Cardiac septum (tissue), 1 donor: Measurements from ENCODE around the gene KRIT1. TPM values are rescaled to one million over a fixed set of nuclear protein-coding genes. Genes with fewer than 3 reads are reported as not detected.
"Not testable (repeated sequence)": the region's sequence is repeated elsewhere in the genome, so short reads cannot be mapped to it uniquely, and the experiment has no call there.

ENCODE experiments used
- DNase-seq: peaks from one replicate; pipeline ENCODE4 v3.0.0-alpha.2; 2020; ENCODE audit warnings: low spot score
- intact Hi-C: fragments of 100-400 bp; cut with DNase I; formaldehyde crosslinking; loops from one replicate; pipeline ENCODE4 v1.14.0; 2022
- microRNA-seq: library from miRNA; unstranded; fragments of <30 nt; microRNA quantifications from one replicate; pipeline ENCODE4 v1.2.0, GENCODE V29; 2020
- total RNA-seq: library from RNA; stranded (reverse); fragmentation: NEBNext Ultra II Directional; extraction: Animal tissue kit (Norgen Biotek cat#: 25700); gene quantifications from one replicate; pipeline ENCODE4 v1.2.1, GENCODE V29; 2021
- donor health status: DM: no; HTN: no; CAD: no.

Gene KRIT1
- total RNA-seq, 1 donor from 2014 or later, result 29.3 TPM

DNA sequence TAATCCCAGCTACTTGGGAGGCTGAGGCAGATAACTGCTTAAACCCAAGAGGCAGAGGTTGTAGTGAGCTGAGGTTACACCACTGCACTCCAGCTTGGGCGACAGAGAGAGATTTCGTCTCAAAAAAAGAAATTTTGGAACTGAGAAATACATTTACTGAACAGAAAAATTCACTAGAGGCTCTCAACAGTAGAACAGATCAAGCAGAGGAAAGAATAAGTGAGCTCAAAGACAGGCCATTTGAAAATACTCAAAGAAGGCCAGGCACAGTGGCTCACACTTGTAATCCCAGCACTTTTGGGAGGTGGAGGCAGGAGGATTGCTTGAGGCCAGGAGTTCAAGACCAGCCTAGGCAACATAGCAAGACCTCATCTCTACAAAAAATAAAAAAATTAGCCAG, 76.2 kb downstream of the KRIT1 start:
- intact Hi-C loops, DNase-seq: not testable (repeated sequence)

DNA sequence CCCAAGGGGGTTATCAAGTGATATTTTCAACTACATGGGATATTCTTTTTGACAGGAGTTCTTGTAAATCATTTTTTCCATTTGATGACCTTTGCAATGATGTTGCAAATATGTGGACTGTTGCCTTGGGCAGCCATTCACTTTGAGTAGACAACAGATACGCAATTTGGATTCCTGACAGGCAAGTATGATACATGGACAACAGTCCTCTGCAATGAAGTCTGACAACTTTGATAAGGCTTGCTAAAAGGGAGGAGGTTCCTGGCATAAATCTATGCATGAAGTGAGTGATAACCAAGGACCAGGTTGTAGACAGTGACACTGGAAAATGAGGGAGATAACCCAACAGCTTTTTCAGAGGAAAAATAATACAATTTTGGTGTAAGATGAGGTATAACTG, 84.4 kb downstream of the KRIT1 start:
- intact Hi-C loops, result no loop called here
- no peak for DNase-seq

DNA sequence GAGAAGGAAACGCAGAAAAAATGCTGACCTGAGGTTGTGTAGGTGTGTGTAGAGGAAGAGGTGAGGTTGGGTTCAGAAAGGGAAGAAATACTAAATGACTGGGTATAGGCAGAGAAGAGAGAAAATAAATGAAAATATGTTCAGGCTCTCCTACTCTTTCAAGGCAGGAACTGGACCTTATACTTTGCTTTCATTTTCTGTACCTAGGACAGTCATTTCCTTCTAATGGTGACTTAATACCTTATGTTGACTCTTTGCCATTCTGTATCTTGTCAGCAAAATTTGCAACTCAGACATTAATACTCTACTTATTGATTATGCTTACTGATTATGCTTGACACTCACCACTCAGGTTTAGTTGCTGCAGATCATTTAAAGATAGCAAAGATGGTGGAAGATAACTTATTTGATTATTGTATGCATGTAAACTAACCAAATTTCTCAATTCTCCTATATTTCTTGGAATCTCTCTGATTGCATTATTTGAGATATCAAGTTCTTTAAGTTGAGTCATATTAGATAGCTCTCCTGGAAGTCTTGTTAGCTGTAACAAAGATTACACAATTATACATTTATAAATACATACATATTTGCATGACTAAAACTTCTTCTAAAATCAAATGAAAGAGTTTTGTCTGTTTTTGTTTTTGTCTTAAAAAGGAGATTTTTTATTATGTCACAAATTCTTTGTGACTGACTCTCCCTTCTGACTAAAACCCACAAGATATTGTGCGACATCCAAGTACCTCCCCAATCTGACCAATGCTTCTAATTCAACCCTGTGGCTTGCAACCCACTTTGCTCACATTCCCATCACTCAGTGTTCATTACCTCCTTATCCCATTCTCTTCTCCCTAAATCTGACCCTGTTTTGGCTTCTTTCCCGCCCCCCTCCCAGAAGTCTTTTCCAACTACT, 86.8 kb downstream of the KRIT1 start:
- intact Hi-C loops, result no loop called here
- no peak for DNase-seq

DNA sequence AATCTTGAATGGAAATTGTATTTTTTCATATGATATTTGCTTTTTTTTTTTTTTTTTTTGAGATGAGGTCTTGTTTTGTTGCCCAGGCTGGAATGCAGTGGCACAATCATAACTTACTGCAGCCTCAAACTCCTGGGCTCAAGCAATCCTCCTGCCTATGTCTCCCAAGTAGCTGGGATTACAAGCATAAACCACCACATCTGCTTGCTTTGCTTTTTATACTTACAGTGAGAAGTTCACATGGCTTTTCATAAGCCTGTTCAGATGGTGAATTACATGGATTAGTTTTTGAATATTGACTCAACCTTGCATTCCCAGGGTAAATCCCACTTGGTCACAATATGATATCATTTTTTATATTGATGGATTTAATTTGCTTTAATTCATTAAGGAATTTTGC, 88.7 kb downstream of the KRIT1 start:
- DNase-seq, result no peak
- intact Hi-C loops, result no loop called here

DNA sequence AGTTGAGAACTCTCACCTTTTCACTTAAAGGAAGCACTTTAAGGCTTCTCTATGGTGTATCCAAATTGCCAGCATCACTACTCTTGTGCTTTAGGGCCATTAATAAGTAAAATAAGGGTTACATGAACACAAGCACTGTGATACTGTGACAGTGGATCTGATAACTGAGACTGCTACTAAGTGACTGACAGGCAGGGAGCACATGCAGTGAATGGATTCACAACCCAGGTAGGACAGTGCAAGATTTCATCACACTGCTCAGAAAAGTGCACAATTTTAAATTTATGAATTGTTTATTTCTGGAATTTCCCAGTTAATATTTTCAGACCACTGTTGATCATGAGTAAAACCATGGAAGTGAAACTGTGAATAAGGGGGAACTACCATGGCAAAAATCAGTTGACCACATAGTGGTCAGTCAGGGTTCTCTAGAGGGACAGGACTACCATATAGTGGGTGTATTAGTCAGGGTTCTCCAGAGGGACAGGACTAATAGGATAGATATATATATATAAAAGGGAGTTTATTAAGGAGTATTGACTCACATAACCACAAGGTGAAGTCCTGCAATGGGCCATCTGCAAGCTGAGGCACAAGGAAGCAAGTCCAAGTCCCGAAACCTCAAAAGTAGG, 90.5 kb downstream of the KRIT1 start:
- no peak for DNase-seq
- intact Hi-C loops, result no loop called here

DNA sequence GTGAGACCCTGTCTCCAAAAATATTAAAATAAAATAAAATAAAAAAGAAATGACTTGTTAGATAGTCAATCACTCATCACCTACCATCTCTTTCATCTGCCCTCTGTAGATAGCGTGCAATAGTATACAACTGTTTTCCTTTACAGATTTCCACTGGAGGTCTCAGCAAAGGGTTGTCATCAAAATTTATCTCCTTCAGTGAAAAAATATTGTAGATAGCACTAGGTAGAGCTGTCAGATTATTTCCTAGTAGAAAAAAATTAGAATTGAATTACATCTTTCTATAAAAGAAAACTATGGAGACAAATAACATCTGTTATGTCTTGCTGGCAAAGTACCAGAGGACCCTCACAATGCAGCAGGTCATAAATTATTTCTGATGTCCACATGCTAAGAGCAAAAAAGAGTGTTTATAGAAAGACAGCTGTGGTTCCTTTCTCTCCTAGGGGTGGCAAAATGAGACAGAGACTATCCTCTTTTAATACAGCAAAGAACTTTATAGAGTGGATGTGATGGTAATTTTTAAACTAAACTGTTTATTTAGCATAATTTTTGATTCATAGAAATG, 95.2 kb downstream of the KRIT1 start:
- intact Hi-C loops, result no loop called here
- no peak for DNase-seq

DNA sequence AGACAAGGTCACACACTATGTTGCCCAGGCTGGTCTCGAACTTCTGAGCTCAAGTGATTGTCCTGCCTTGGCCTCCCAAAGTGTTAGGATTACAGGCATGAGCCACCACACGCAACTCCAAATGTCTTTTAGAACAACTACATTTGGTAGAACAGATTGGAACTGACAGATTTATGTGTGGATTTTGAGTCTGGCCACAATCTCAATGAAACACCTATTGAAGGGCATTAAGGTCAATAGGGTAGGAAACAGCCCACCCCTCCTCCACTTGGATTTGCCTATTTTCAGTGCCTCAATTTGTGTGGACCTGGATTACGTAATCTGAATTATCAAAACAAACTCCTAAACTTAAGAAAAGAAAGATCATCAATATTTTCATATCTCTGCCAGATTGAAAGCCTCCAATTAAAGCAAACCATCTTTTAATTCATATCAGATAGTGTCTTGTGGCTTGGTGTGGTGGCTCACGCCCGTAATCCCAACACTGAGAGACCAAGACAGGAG, 95.9 kb downstream of the KRIT1 start:
- intact Hi-C loops, result no loop called here
- DNase-seq, result no peak

Small RNA genes within 50 kb of the gene (microRNA-seq; reads per million reads assigned to microRNA genes)
- gene MIR1285-1, result not detected

Other genes starting within 250 kb of the KRIT1 start
- gene CYP51A1, start 111.4 kb downstream of the KRIT1 start, total RNA-seq, result 32.6 TPM
- 0.43 TPM for gene LRRD1, start 66.8 kb downstream of the KRIT1 start, total RNA-seq
- gene ANKIB1, start 60 bp upstream of the KRIT1 start, total RNA-seq, result 59.4 TPM
- 16.7 TPM for gene GATAD1, start 201.6 kb upstream of the KRIT1 start, total RNA-seq
- gene ERVW-1, start 232.0 kb upstream of the KRIT1 start, total RNA-seq, result not detected